ENCODE data around the gene SLC10A3. TPM values are rescaled to one million over a fixed set of nuclear protein-coding genes. Genes with fewer than 3 reads are reported as not detected.

The SLC10A3 gene
- total and polyA plus RNA-seq, 4 experiments from 2014 or later, result 22.5 to 62.3 (median 42.6) TPM

Small RNAs within 50 kb of the gene (microRNA-seq; reads per million reads assigned to microRNA genes)
- not detected for gene MIR6858 (ENCODE audit: borderline microRNAs expressed, borderline number of aligned reads, borderline replicate concordance)

Other genes starting within 250 kb of the SLC10A3 start
- not detected for gene OPN1MW3, start 233.0 kb downstream of the SLC10A3 start, total RNA-seq
- not detected for gene OPN1MW3, start 233.0 kb downstream of the SLC10A3 start, polyA plus RNA-seq
- gene TEX28, start 195.5 kb downstream of the SLC10A3 start, total RNA-seq, result not detected
- gene TEX28, start 195.5 kb downstream of the SLC10A3 start, polyA plus RNA-seq, result not detected
- gene TKTL1, start 194.8 kb downstream of the SLC10A3 start, total RNA-seq, result 1 to 10 TPM in 1 of 2 experiments, under 1 TPM in 1; 0.32 to 1.9 TPM
- 10 to 100 TPM; 19.3 to 44.1 TPM for gene TKTL1, start 194.8 kb downstream of the SLC10A3 start, polyA plus RNA-seq
- gene FLNA, start 116.0 kb downstream of the SLC10A3 start, total RNA-seq, result 100 to 1,000 TPM; 839 to 871 TPM
- gene FLNA, start 116.0 kb downstream of the SLC10A3 start, polyA plus RNA-seq, result 100 to 1,000 TPM in 1 of 2 donors, 10 to 100 TPM in 1; 87.4 to 683 TPM
- 10 to 100 TPM; 84.3 to 88.7 TPM for gene EMD, start 111.3 kb downstream of the SLC10A3 start, total RNA-seq
- gene EMD, start 111.3 kb downstream of the SLC10A3 start, polyA plus RNA-seq, result 10 to 100 TPM; 30.3 to 38.2 TPM
- gene RPL10, start 92.3 kb downstream of the SLC10A3 start, total RNA-seq, result 1,000 to 10,000 TPM; 5,157 to 5,386 TPM
- 1,000 to 10,000 TPM; 4,018 to 5,740 TPM for gene RPL10, start 92.3 kb downstream of the SLC10A3 start, polyA plus RNA-seq
- gene DNASE1L1, start 81.4 kb downstream of the SLC10A3 start, total RNA-seq, result 10 to 100 TPM; 25.3 to 26.3 TPM
- 10 to 100 TPM; 14.0 to 16.2 TPM for gene DNASE1L1, start 81.4 kb downstream of the SLC10A3 start, polyA plus RNA-seq
- gene TAFAZZIN, start 79.1 kb downstream of the SLC10A3 start, total RNA-seq, result 100 to 1,000 TPM; 139 to 141 TPM
- 10 to 100 TPM; 47.3 to 48.2 TPM for gene TAFAZZIN, start 79.1 kb downstream of the SLC10A3 start, polyA plus RNA-seq
- gene ATP6AP1, start 62.0 kb downstream of the SLC10A3 start, total RNA-seq, result 10 to 100 TPM; 60.4 to 62.6 TPM
- 100 to 1,000 TPM; 114 to 149 TPM for gene ATP6AP1, start 62.0 kb downstream of the SLC10A3 start, polyA plus RNA-seq
- gene GDI1, start 53.5 kb downstream of the SLC10A3 start, total RNA-seq, result 100 to 1,000 TPM; 212 to 220 TPM
- gene GDI1, start 53.5 kb downstream of the SLC10A3 start, polyA plus RNA-seq, result 10 to 100 TPM; 48.2 to 63.9 TPM
- gene FAM50A, start 46.5 kb downstream of the SLC10A3 start, total RNA-seq, result 10 to 100 TPM; 65.2 to 70.3 TPM
- 10 to 100 TPM; 35.6 to 68.1 TPM for gene FAM50A, start 46.5 kb downstream of the SLC10A3 start, polyA plus RNA-seq
- 10 to 100 TPM; 78.8 to 90.3 TPM for gene PLXNA3, start 32.3 kb downstream of the SLC10A3 start, total RNA-seq
- 1 to 10 TPM in 1 of 2 donors, under 1 TPM in 1; 0.29 to 1.2 TPM for gene PLXNA3, start 32.3 kb downstream of the SLC10A3 start, polyA plus RNA-seq
- gene LAGE3, start 11.3 kb downstream of the SLC10A3 start, total RNA-seq, result 10 to 100 TPM; 18.5 to 19.3 TPM
- 10 to 100 TPM; 46.0 to 58.0 TPM for gene LAGE3, start 11.3 kb downstream of the SLC10A3 start, polyA plus RNA-seq
- gene UBL4A, start 4.0 kb downstream of the SLC10A3 start, total RNA-seq, result 10 to 100 TPM; 33.2 to 41.3 TPM
- 10 to 100 TPM; 56.9 to 66.8 TPM for gene UBL4A, start 4.0 kb downstream of the SLC10A3 start, polyA plus RNA-seq
- 10 to 100 TPM; 51.0 to 51.8 TPM for gene FAM3A, start 25.6 kb upstream of the SLC10A3 start, total RNA-seq
- 10 to 100 TPM; 18.4 to 20.2 TPM for gene FAM3A, start 25.6 kb upstream of the SLC10A3 start, polyA plus RNA-seq
- 10 to 100 TPM; 45.4 to 46.0 TPM for gene G6PD, start 56.2 kb upstream of the SLC10A3 start, total RNA-seq
- gene G6PD, start 56.2 kb upstream of the SLC10A3 start, polyA plus RNA-seq, result 1 to 10 TPM; 1.7 to 3.8 TPM
- gene IKBKG, start 57.0 kb upstream of the SLC10A3 start, total RNA-seq, result 10 to 100 TPM; 44.4 to 44.7 TPM
- gene IKBKG, start 57.0 kb upstream of the SLC10A3 start, polyA plus RNA-seq, result 10 to 100 TPM; 28.2 to 34.6 TPM
- not detected for gene CTAG1A, start 94.5 kb upstream of the SLC10A3 start, total RNA-seq
- gene CTAG1A, start 94.5 kb upstream of the SLC10A3 start, polyA plus RNA-seq, result not detected
- gene CTAG1B, start 128.7 kb upstream of the SLC10A3 start, total RNA-seq, result not detected
- gene CTAG1B, start 128.7 kb upstream of the SLC10A3 start, polyA plus RNA-seq, result not detected
- gene CTAG2, start 162.9 kb upstream of the SLC10A3 start, total RNA-seq, result not detected
- gene CTAG2, start 162.9 kb upstream of the SLC10A3 start, polyA plus RNA-seq, result not detected